Spleen (tissue), 11 donors: ENCODE results near the gene ITCH. TPM values are rescaled to one million over a fixed set of nuclear protein-coding genes. Genes with fewer than 3 reads are reported as not detected.

Experiments
- DNase-seq: peaks from one replicate; pipeline ENCODE4 v3.0.0-alpha.2; 2020
- H3K27ac ChIP-seq, 8 donors: fragments of 200-600 bp; sonication (generic) in 7 of 8; 1 replicate in 4 of 8; 2 replicates in 4 of 8; pipeline versions ENCODE4 v1.5.0 to v1.8.0; 2016 to 2021; ENCODE audit warnings: inconsistent platforms in 4 of 8, mild to moderate bottlenecking in 4 of 8, moderate library complexity in 1 of 8
- H3K27me3 ChIP-seq, 7 donors: fragments of 200-600 bp; sonication (generic) in 6 of 7; replicated peaks in 1 of 7; 1 replicate in 4 of 7; 2 replicates in 3 of 7; pipeline versions ENCODE4 v1.5.0 to v1.8.0; 2016 to 2021; ENCODE audit warnings: inconsistent platforms in 3 of 7, mild to moderate bottlenecking in 1 of 7
- H3K36me3 ChIP-seq, 6 donors: fragments of 200-600 bp; sonication (generic) in 5 of 6; 1 replicate in 4 of 6; 2 replicates in 2 of 6; pipeline versions ENCODE4 v1.5.0 to v1.8.0; 2016 to 2021; ENCODE audit warnings: inconsistent platforms in 2 of 6
- H3K4me1 ChIP-seq, 6 donors: fragments of 200-600 bp; sonication (generic) in 5 of 6; 1 replicate in 3 of 6; 2 replicates in 3 of 6; pipeline versions ENCODE4 v1.5.0 to v1.8.0; 2016 to 2021; ENCODE audit warnings: inconsistent platforms in 3 of 6
- H3K4me3 ChIP-seq, 8 donors: fragments of 200-600 bp; sonication (generic) in 7 of 8; 1 replicate in 4 of 8; 2 replicates in 4 of 8; pipeline versions ENCODE4 v1.5.0 to v1.8.0; 2016 to 2021; ENCODE audit warnings: inconsistent platforms in 4 of 8, mild to moderate bottlenecking in 4 of 8, moderate library complexity in 2 of 8
- H3K9me3 ChIP-seq, 8 donors: fragments of 200-600 bp; sonication (generic) in 7 of 8; 1 replicate in 4 of 8; 2 replicates in 4 of 8; pipeline versions ENCODE4 v1.5.0 to v1.8.0; 2016 to 2021; ENCODE audit warnings: inconsistent platforms in 4 of 8
- CTCF ChIP-seq, 11 experiments: fragments of 200-600 bp in 7 of 11; fragments of 450-650 bp in 4 of 11; sonication (generic) in 4 of 11; IDR thresholded peaks in 8 of 11; conservative IDR thresholded peaks in 3 of 11; 1 replicate in 7 of 11; 2 replicates in 4 of 11; pipeline versions ENCODE4 v1.4.0 to v1.8.0; 2016 to 2021; ENCODE audit warnings: antibody characterized with exemption in 11 of 11, inconsistent platforms in 4 of 11, mild to moderate bottlenecking in 1 of 11
- POLR2A ChIP-seq, 3 donors: fragments of 450-650 bp; IDR thresholded peaks; one replicate each; pipeline ENCODE4 v1.5.1; 2017; ENCODE audit warnings: antibody characterized with exemption in 3 of 3, mild to moderate bottlenecking in 1 of 3
- POLR2AphosphoS5 ChIP-seq, 3 donors: sonication (generic); formaldehyde crosslinking; IDR thresholded peaks; one replicate each; pipeline ENCODE4 v1.5.1; 2017; ENCODE audit warnings: antibody characterized with exemption in 3 of 3
- WGBS, 5 donors: extraction: QIAGEN DNeasy Blood & Tissue Kit in 3 of 5; methylation state at CpG; one replicate each; pipeline versions ENCODE4 v1.1.5 to v1.1.7; 2013 to 2018; 5-methylcytosine and 5-hydroxymethylcytosine counted together
- intact Hi-C: fragments of 100-400 bp; cut with DNase I; formaldehyde crosslinking; loops from one replicate; pipeline ENCODE4 v1.15.0; 2023; ENCODE audit warnings: low total_unique reads
- polyA plus RNA-seq, 3 donors: library from polyadenylated mRNA; stranded (reverse); fragments of 200-250 nt; gene quantifications; one replicate each; pipeline ENCODE4 v1.2.1, GENCODE V29; 2013
- total RNA-seq, 7 donors: library from RNA; depleted of rRNA in 3 of 7; stranded (reverse); fragments of >200 nt in 3 of 7; fragmentation: NEBNext Ultra II Directional in 4 of 7; extraction: Animal tissue kit (Norgen Biotek cat#: 25700) in 4 of 7; gene quantifications; one replicate each; pipeline versions ENCODE4 v1.1.0 to v1.2.1, GENCODE V29; 2016 to 2021
- donor health status: healthy with polysubstance abuse.
- donor health status: DM: no; HTN: no; CAD: no; lungs with moderate emphysema.
- donor health status: DM: no; HTN: no; CAD: no.
- donor health status: Bipolar disorder and iron deficiency.
- donor health status: healthy.
- donor health status: DM: no; HTN: no; CAD: no.
- donor health status: DM: yes; HTN: yes; CAD: no.

The ITCH gene
- total and polyA plus RNA-seq, 10 donors: 6.9 to 72.7 (median 61.6) TPM

GRCh38 chr20:34370062-34370461 lies 7.0 kb downstream of the ITCH start:
- DNase-seq: no peak
- Histone ChIP-seq H3K27ac (peak overlapping the region in 1 of 8 donors; percentile 5), H3K4me3 (no peak overlapping the region), H3K27me3 (no peaks in the 10 kb centered on the region), H3K9me3 (no peaks in the 10 kb centered on the region), H3K4me1 (peaks cover 21 to 68% (median 52%) of the 10 kb centered on the region in 6 donors), H3K36me3 (peaks cover 3 to 67% (median 28%) of the 10 kb centered on the region in 6 donors)
- TF ChIP-seq POLR2AphosphoS5 (IDR thresholded peaks at IDR 0.05) (no peak), POLR2A (IDR thresholded peaks at IDR 0.05) (no peak), CTCF (IDR thresholded peaks at IDR 0.05 in 8 of 11, conservative IDR thresholded peaks at IDR 0.05 in 3 of 11) (no peak)
- intact Hi-C loops: no loop called here
- WGBS, 5 donors: 94 to 98% (median 97%) methylated on average over 6 of the region's 6 CpGs

GRCh38 chr20:34373445-34373844 lies 10.4 kb downstream of the ITCH start:
- TF ChIP-seq POLR2AphosphoS5 (IDR thresholded peaks at IDR 0.05) (no peak), POLR2A (IDR thresholded peaks at IDR 0.05) (no peak), CTCF (IDR thresholded peaks at IDR 0.05 in 8 of 11, conservative IDR thresholded peaks at IDR 0.05 in 3 of 11) (no peak)
- 73 to 87% (median 85%) methylated on average over 4 of the region's 4 CpGs for WGBS, 5 donors
- H3K36me3 ChIP-seq: peaks cover 3 to 92% (median 31%) of the 10 kb centered on the region in 6 donors
- intact Hi-C loops: no loop called here
- H3K4me3 ChIP-seq: no peak overlapping the region
- H3K9me3 ChIP-seq: no peaks in the 10 kb centered on the region
- DNase-seq: no peak
- H3K4me1 ChIP-seq: peaks cover 0 to 67% (median 41%) of the 10 kb centered on the region in 6 donors
- H3K27ac ChIP-seq: no peak overlapping the region
- no peaks in the 10 kb centered on the region for H3K27me3 ChIP-seq

- Histone ChIP-seq H3K4me1 (peaks cover 0 to 67% (median 36%) of the 10 kb centered on the region in 6 donors), H3K36me3 (peaks cover 3 to 85% (median 30%) of the 10 kb centered on the region in 6 donors), H3K9me3 (no peaks in the 10 kb centered on the region), H3K4me3 (no peak overlapping the region), H3K27me3 (no peaks in the 10 kb centered on the region), H3K27ac (peak overlapping the region in 1 of 8 donors; percentile 11)
- intact Hi-C loops: no loop called here
- 31 to 70% (median 54%) methylated on average over 1 of the region's 1 CpG for WGBS, 5 donors
- TF ChIP-seq POLR2A (IDR thresholded peaks at IDR 0.05) (no peak), CTCF (IDR thresholded peaks at IDR 0.05 in 8 of 11, conservative IDR thresholded peaks at IDR 0.05 in 3 of 11) (no peak), POLR2AphosphoS5 (IDR thresholded peaks at IDR 0.05) (no peak)
- no peak for DNase-seq
Observed at GRCh38 chr20:34374209-34374760, 11.2 kb downstream of the ITCH start.

GRCh38 chr20:34375977-34376430 lies 12.9 kb downstream of the ITCH start:
- H3K27ac ChIP-seq: no peak overlapping the region
- H3K9me3 ChIP-seq: no peaks in the 10 kb centered on the region
- TF ChIP-seq POLR2A (IDR thresholded peaks at IDR 0.05) (no peak), CTCF (IDR thresholded peaks at IDR 0.05 in 8 of 11, conservative IDR thresholded peaks at IDR 0.05 in 3 of 11) (no peak), POLR2AphosphoS5 (IDR thresholded peaks at IDR 0.05) (no peak)
- H3K4me1 ChIP-seq: peaks cover 0 to 67% (median 34%) of the 10 kb centered on the region in 6 donors
- no peak for DNase-seq
- H3K27me3 ChIP-seq: no peaks in the 10 kb centered on the region
- intact Hi-C loops: no loop called here
- peaks cover 0 to 82% (median 14%) of the 10 kb centered on the region in 6 donors for H3K36me3 ChIP-seq
- WGBS, 5 donors: 79 to 92% (median 86%) methylated on average over 5 of the region's 5 CpGs
- H3K4me3 ChIP-seq: no peak overlapping the region
